Activated T-cell treated with anti-CD3 and anti-CD28 coated beads, Interleukin-2, amount 50 U/mL, for 4 hours (primary cell): ENCODE data around the gene HOXA10. TPM values are rescaled to one million over a fixed set of nuclear protein-coding genes. Genes with fewer than 3 reads are reported as not detected.
A peak's percentile ranks its signal among the peaks of the same experiment; 100 is the strongest.

Experiments
- ATAC-seq, 2 donors: fragments of 200-7000 bp; cut with Tn5 transposase; one replicate each; pipeline ENCODE4 v1.10.0; 2021
- DNase-seq: peaks from one replicate; pipeline ENCODE4 v3.0.0-alpha.2; 2020
- H3K27me3 Mint-ChIP-seq: one replicate; pipeline ENCODE4 v1.8.0; 2021; ENCODE audit warnings: low read depth, mixed read lengths
- H3K36me3 Mint-ChIP-seq: one replicate; pipeline ENCODE4 v1.8.0; 2022; ENCODE audit warnings: mixed read lengths; ENCODE audit not compliant: insufficient read depth
- H3K4me1 Mint-ChIP-seq: one replicate; pipeline ENCODE4 v1.8.0; 2021; ENCODE audit warnings: low read depth, mixed read lengths
- H3K4me3 Mint-ChIP-seq: one replicate; pipeline ENCODE4 v1.8.0; 2021; ENCODE audit warnings: mild to moderate bottlenecking, moderate library complexity, mixed read lengths
- H3K9me3 Mint-ChIP-seq: one replicate; pipeline ENCODE4 v1.8.0; 2021; ENCODE audit warnings: mixed read lengths
- total RNA-seq, 3 donors: library from RNA; stranded (reverse); gene quantifications; one replicate each; pipeline ENCODE4 v1.2.1, GENCODE V29; 2021

The HOXA10 gene
- total RNA-seq, 3 donors from 2014 or later, result 0.08 to 0.14 (median 0.10) TPM

- peak overlapping the region; percentile 46 for H3K4me3 Mint-ChIP-seq
- ATAC-seq (peak in 1 of 2 donors; percentile 11), DNase-seq (no peak)
- H3K36me3 Mint-ChIP-seq, result no peaks in the 10 kb centered on the region
- H3K4me1 Mint-ChIP-seq, result peaks cover 46% of the 10 kb centered on the region
- H3K27me3 Mint-ChIP-seq, result peaks cover 88% of the 10 kb centered on the region
- no peaks in the 10 kb centered on the region for H3K9me3 Mint-ChIP-seq
Observed at GRCh38 chr7:27155816-27156507, 18.2 kb downstream of the HOXA10 start.

GRCh38 chr7:27154901-27155815 is 19.0 kb downstream of the HOXA10 start:
- H3K36me3 Mint-ChIP-seq, result no peaks in the 10 kb centered on the region
- peak; percentile 57 for DNase-seq
- peak in 1 of 2 donors; percentile 12 for ATAC-seq
- no peaks in the 10 kb centered on the region for H3K9me3 Mint-ChIP-seq
- H3K4me3 Mint-ChIP-seq, result peak overlapping the region; percentile 48
- peaks cover 92% of the 10 kb centered on the region for H3K27me3 Mint-ChIP-seq
- H3K4me1 Mint-ChIP-seq, result peaks cover 50% of the 10 kb centered on the region

GRCh38 chr7:27154369-27154768 is 19.8 kb downstream of the HOXA10 start:
- Mint-ChIP-seq H3K4me3 (no peak overlapping the region), H3K27me3 (peaks cover 92% of the 10 kb centered on the region), H3K36me3 (no peaks in the 10 kb centered on the region), H3K9me3 (no peaks in the 10 kb centered on the region), H3K4me1 (peaks cover 48% of the 10 kb centered on the region)
- DNase-seq (no peak), ATAC-seq (no peak)

GRCh38 chr7:27153526-27153925 is 20.6 kb downstream of the HOXA10 start:
- H3K27me3 Mint-ChIP-seq, result peaks cover 92% of the 10 kb centered on the region
- H3K36me3 Mint-ChIP-seq, result no peaks in the 10 kb centered on the region
- H3K4me1 Mint-ChIP-seq, result peaks cover 45% of the 10 kb centered on the region
- no peak for DNase-seq
- no peaks in the 10 kb centered on the region for H3K9me3 Mint-ChIP-seq
- H3K4me3 Mint-ChIP-seq, result no peak overlapping the region
- ATAC-seq, result no peak

GRCh38 chr7:27152816-27153442 is 21.2 kb downstream of the HOXA10 start:
- H3K4me3 Mint-ChIP-seq, result no peak overlapping the region
- DNase-seq (no peak), ATAC-seq (no peak)
- peaks cover 48% of the 10 kb centered on the region for H3K4me1 Mint-ChIP-seq
- no peaks in the 10 kb centered on the region for H3K36me3 Mint-ChIP-seq
- H3K9me3 Mint-ChIP-seq, result no peaks in the 10 kb centered on the region
- peaks cover 92% of the 10 kb centered on the region for H3K27me3 Mint-ChIP-seq

GRCh38 chr7:27151931-27152815 is 21.9 kb downstream of the HOXA10 start, which contains the start of gene HOXA3:
Gene HOXA3, minus strand, starts transcription at chr7:27152583. Its CDS starts 41,943 bp downstream, at chr7:27110640.
- Mint-ChIP-seq H3K9me3 (no peaks in the 10 kb centered on the region), H3K4me3 (peak within 1 kb of the TSS; percentile 69), H3K27me3 (peaks cover 88% of the 10 kb centered on the region), H3K4me1 (peaks cover 45% of the 10 kb centered on the region), H3K36me3 (no peaks in the 10 kb centered on the region)
- ATAC-seq, result no peak
- no peak for DNase-seq

- no peaks in the 10 kb centered on the region for H3K9me3 Mint-ChIP-seq
- H3K4me3 Mint-ChIP-seq, result peak overlapping the region; percentile 69
- no peak for ATAC-seq
- DNase-seq, result no peak
- H3K27me3 Mint-ChIP-seq, result peaks cover 90% of the 10 kb centered on the region
- no peaks in the 10 kb centered on the region for H3K36me3 Mint-ChIP-seq
- H3K4me1 Mint-ChIP-seq, result peaks cover 45% of the 10 kb centered on the region
Observed at GRCh38 chr7:27151341-27151930, 22.7 kb downstream of the HOXA10 start.

GRCh38 chr7:27150568-27151340 is 23.4 kb downstream of the HOXA10 start:
- H3K9me3 Mint-ChIP-seq, result no peaks in the 10 kb centered on the region
- no peaks in the 10 kb centered on the region for H3K36me3 Mint-ChIP-seq
- DNase-seq (peak; percentile 61), ATAC-seq (peak; percentile 80 to 83)
- peaks cover 41% of the 10 kb centered on the region for H3K4me1 Mint-ChIP-seq
- peaks cover 91% of the 10 kb centered on the region for H3K27me3 Mint-ChIP-seq
- H3K4me3 Mint-ChIP-seq, result peak overlapping the region; percentile 69

GRCh38 chr7:27149842-27150567 is 24.1 kb downstream of the HOXA10 start:
- Mint-ChIP-seq H3K4me3 (peak overlapping the region; percentile 69), H3K36me3 (no peaks in the 10 kb centered on the region), H3K4me1 (peaks cover 34% of the 10 kb centered on the region), H3K27me3 (peaks cover 90% of the 10 kb centered on the region), H3K9me3 (no peaks in the 10 kb centered on the region)
- ATAC-seq (peak in 1 of 2 donors; percentile 5), DNase-seq (no peak)

GRCh38 chr7:27148756-27149641 is 25.1 kb downstream of the HOXA10 start:
- Mint-ChIP-seq H3K4me3 (no peak overlapping the region), H3K9me3 (no peaks in the 10 kb centered on the region), H3K4me1 (peaks cover 26% of the 10 kb centered on the region)

GRCh38 chr7:27148031-27148755 is 25.9 kb downstream of the HOXA10 start:
- DNase-seq, result no peak
- Mint-ChIP-seq H3K9me3 (no peaks in the 10 kb centered on the region), H3K4me1 (peaks cover 22% of the 10 kb centered on the region), H3K27me3 (peaks cover 86% of the 10 kb centered on the region), H3K4me3 (no peak overlapping the region), H3K36me3 (no peaks in the 10 kb centered on the region)
- no peak for ATAC-seq

More at GRCh38 chr7:27148756-27149641, 25.1 kb downstream of the HOXA10 start:
- DNase-seq (no peak), ATAC-seq (no peak)
- Mint-ChIP-seq H3K27me3 (peaks cover 89% of the 10 kb centered on the region), H3K36me3 (no peaks in the 10 kb centered on the region)
